HT1080 (cell line): Measurements from ENCODE around the gene GALNT15. TPM values are rescaled to one million over a fixed set of nuclear protein-coding genes. Genes with fewer than 3 reads are reported as not detected.
A peak's percentile ranks its signal among the peaks of the same experiment; 100 is the strongest.

ENCODE experiments used
- DNase-seq: peaks from one replicate; pipeline ENCODE4 v3.0.0-alpha.2; 2015; ENCODE audit warnings: low read depth
- total RNA-seq: library from RNA; depleted of rRNA; stranded (reverse); fragments of >200 nt; shearing (Covaris generic); gene quantifications from 2 replicates; pipeline ENCODE4 v1.2.3, GENCODE V29; 2014

The GALNT15 gene
- total RNA-seq, 1 experiment from 2014 or later = 0.26 TPM

- DNase-seq = no peak
Observed at GRCh38 chr3:16222547-16222946, 48.1 kb downstream of the GALNT15 start.

GRCh38 chr3:16224325-16224724 is 49.8 kb downstream of the GALNT15 start:
- no peak for DNase-seq

GRCh38 chr3:16227566-16227965 is 53.1 kb downstream of the GALNT15 start:
- no peak for DNase-seq

GRCh38 chr3:16229681-16230080 is 55.2 kb downstream of the GALNT15 start:
- no peak for DNase-seq

- DNase-seq = no peak
Observed at GRCh38 chr3:16231983-16232382, 57.5 kb downstream of the GALNT15 start.

GRCh38 chr3:16233806-16234205 is 59.3 kb downstream of the GALNT15 start:
- no peak for DNase-seq

GRCh38 chr3:16234281-16234680 is 59.8 kb downstream of the GALNT15 start:
- no peak for DNase-seq

- no peak for DNase-seq
Observed at GRCh38 chr3:16236030-16236639, 61.7 kb downstream of the GALNT15 start.

GRCh38 chr3:16236856-16237393 is 62.4 kb downstream of the GALNT15 start:
- DNase-seq = no peak

- DNase-seq = no peak
Observed at GRCh38 chr3:16239086-16239770, 64.7 kb downstream of the GALNT15 start.

GRCh38 chr3:16239780-16240179 is 65.3 kb downstream of the GALNT15 start:
- no peak for DNase-seq

- peak; percentile 70 for DNase-seq
Observed at GRCh38 chr3:16240229-16241023, 65.9 kb downstream of the GALNT15 start.

- no peak for DNase-seq
Observed at GRCh38 chr3:16241225-16241624, 66.7 kb downstream of the GALNT15 start.

GRCh38 chr3:16242177-16242576 is 67.7 kb downstream of the GALNT15 start:
- DNase-seq = no peak

GRCh38 chr3:16243706-16244490 is 69.4 kb downstream of the GALNT15 start:
- peak; percentile 64 for DNase-seq

GRCh38 chr3:16245609-16246008 is 71.1 kb downstream of the GALNT15 start:
- no peak for DNase-seq

- peak; percentile 70 for DNase-seq
Observed at GRCh38 chr3:16247282-16248061, 73.0 kb downstream of the GALNT15 start.

GRCh38 chr3:16248556-16248955 is 74.1 kb downstream of the GALNT15 start:
- DNase-seq = no peak

- DNase-seq = peak; percentile 36
Observed at GRCh38 chr3:16249336-16249735, 74.9 kb downstream of the GALNT15 start.

GRCh38 chr3:16249886-16250285 is 75.4 kb downstream of the GALNT15 start:
- DNase-seq = no peak
